Common myeloid progenitor, CD34-positive (primary cell): ENCODE results near the gene PTPRG.

ENCODE experiments used
- CTCF ChIA-PET: fragments of 350-600 bp; sonication (Branson Sonifier 250); formaldehyde crosslinking; loops from one replicate; lab custom pipeline; 2021; ENCODE audit warnings: antibody characterized with exemption; lab: Charles Lee
- POLR2A ChIA-PET: fragments of 350-600 bp; sonication (Branson Sonifier 250); formaldehyde crosslinking; loops from one replicate; lab custom pipeline; 2021; ENCODE audit warnings: antibody characterized with exemption; lab: Charles Lee
- DNase-seq, 3 donors: peaks; one replicate each; pipeline versions ENCODE4 v3.0.0 to v3.0.0-alpha.2; 2013
- H3K27ac ChIP-seq, 2 experiments: 1 replicate in 1 of 2; 2 replicates in 1 of 2; pipeline ENCODE4 v1.7.0; 2013; ENCODE audit warnings: inconsistent platforms in 2 of 2, low read length in 2 of 2, mild to moderate bottlenecking in 2 of 2, low read depth in 1 of 2, moderate library complexity in 1 of 2; ENCODE audit not compliant: severe bottlenecking in 2 of 2, insufficient read depth in 1 of 2, poor library complexity in 1 of 2
- H3K27me3 ChIP-seq, 5 experiments: replicated peaks in 2 of 5; 1 replicate in 3 of 5; 2 replicates in 2 of 5; pipeline versions ENCODE4 v1.6.1 to v1.7.0; 2013; ENCODE audit warnings: low read length in 4 of 5, mild to moderate bottlenecking in 2 of 5, moderate library complexity in 2 of 5, inconsistent platforms in 1 of 5; ENCODE audit not compliant: insufficient read depth in 5 of 5, control insufficient read depth in 4 of 5
- H3K36me3 ChIP-seq, 4 experiments: 1 replicate in 2 of 4; 2 replicates in 2 of 4; pipeline versions ENCODE4 v1.6.1 to v1.7.0; 2013; ENCODE audit warnings: low read length in 3 of 4, control low read depth in 1 of 4, mild to moderate bottlenecking in 1 of 4; ENCODE audit not compliant: control insufficient read depth in 4 of 4, insufficient read depth in 4 of 4
- H3K4me1 ChIP-seq, 4 experiments: 1 replicate in 3 of 4; 2 replicates in 1 of 4; pipeline versions ENCODE4 v1.6.1 to v1.7.1; 2013; ENCODE audit warnings: low read length in 3 of 4, mild to moderate bottlenecking in 3 of 4, control low read depth in 1 of 4, inconsistent platforms in 1 of 4, moderate library complexity in 1 of 4; ENCODE audit not compliant: control insufficient read depth in 4 of 4, insufficient read depth in 4 of 4; ENCODE audit errors: control extremely low read depth in 1 of 4
- H3K4me3 ChIP-seq, 7 experiments: 1 replicate in 4 of 7; 2 replicates in 3 of 7; pipeline versions ENCODE4 v1.5.1 to v1.7.0; 2013; ENCODE audit warnings: mild to moderate bottlenecking in 7 of 7, low read length in 6 of 7, moderate library complexity in 6 of 7, inconsistent platforms in 2 of 7, low read depth in 2 of 7, control low read depth in 1 of 7; ENCODE audit not compliant: insufficient read depth in 4 of 7, control insufficient read depth in 1 of 7; ENCODE audit errors: extremely low read depth in 1 of 7
- H3K9me3 ChIP-seq, 5 experiments: 1 replicate in 4 of 5; 2 replicates in 1 of 5; pipeline versions ENCODE4 v1.6.1 to v1.7.1; 2013; ENCODE audit warnings: low read length in 4 of 5, mild to moderate bottlenecking in 2 of 5, inconsistent platforms in 1 of 5, low read depth in 1 of 5, moderate library complexity in 1 of 5; ENCODE audit not compliant: control insufficient read depth in 4 of 5, insufficient read depth in 2 of 5; ENCODE audit errors: control extremely low read depth in 1 of 5
- WGBS: methylation state at CpG from one replicate; pipeline ENCODE4 v1.1.5; 2013; ENCODE audit not compliant: insufficient coverage; 5-methylcytosine and 5-hydroxymethylcytosine counted together

The PTPRG gene

GRCh38 chr3:61768284-61769037 lies 207.1 kb downstream of the PTPRG start:
- Histone ChIP-seq H3K9me3 (no peaks in the 10 kb centered on the region), H3K4me3 (no peak overlapping the region), H3K4me1 (no peaks in the 10 kb centered on the region), H3K36me3 (no peaks in the 10 kb centered on the region), H3K27ac (no peak overlapping the region), H3K27me3 (no peaks in the 10 kb centered on the region)
- CTCF ChIA-PET = interaction anchor here (0.7 kb wide), 1 partner anchor 17 kb away, joined by 3 read pairs; no protein-coding TSS in a partner anchor
- POLR2A ChIA-PET = no interaction called here
- no peak for DNase-seq
- WGBS = 90% methylated on average over 3 of the region's 4 CpGs

- H3K4me1 ChIP-seq = no peaks in the 10 kb centered on the region
- H3K27me3 ChIP-seq = no peaks in the 10 kb centered on the region
- no peaks in the 10 kb centered on the region for H3K9me3 ChIP-seq
- POLR2A ChIA-PET = no interaction called here
- CTCF ChIA-PET = no interaction called here
- 84% methylated on average over 4 of the region's 7 CpGs for WGBS
- no peak for DNase-seq
- no peaks in the 10 kb centered on the region for H3K36me3 ChIP-seq
- no peak overlapping the region for H3K4me3 ChIP-seq
- no peak overlapping the region for H3K27ac ChIP-seq
These were observed 208.1 kb downstream of the PTPRG start for GRCh38 chr3:61769266-61769990.

GRCh38 chr3:61771976-61772375 lies 210.6 kb downstream of the PTPRG start:
- CTCF ChIA-PET = no interaction called here
- Histone ChIP-seq H3K27me3 (no peaks in the 10 kb centered on the region), H3K9me3 (no peaks in the 10 kb centered on the region), H3K4me1 (no peaks in the 10 kb centered on the region), H3K4me3 (no peak overlapping the region), H3K27ac (no peak overlapping the region), H3K36me3 (no peaks in the 10 kb centered on the region)
- no peak for DNase-seq
- POLR2A ChIA-PET = no interaction called here
- 100% methylated on average over 2 of the region's 6 CpGs for WGBS

- H3K4me3 ChIP-seq = no peak overlapping the region
- ChIA-PET POLR2A (no interaction called here), CTCF (no interaction called here)
- no peak for DNase-seq
- H3K9me3 ChIP-seq = no peaks in the 10 kb centered on the region
- WGBS = no CpG with 5 or more reads among the region's 1 CpG
- H3K27ac ChIP-seq = no peak overlapping the region
- H3K27me3 ChIP-seq = no peaks in the 10 kb centered on the region
- H3K4me1 ChIP-seq = no peaks in the 10 kb centered on the region
- no peaks in the 10 kb centered on the region for H3K36me3 ChIP-seq
These were observed 211.1 kb downstream of the PTPRG start for GRCh38 chr3:61772456-61772855.

GRCh38 chr3:61774279-61774890 lies 213.0 kb downstream of the PTPRG start:
- 87% methylated on average over 2 of the region's 7 CpGs for WGBS
- H3K36me3 ChIP-seq = no peaks in the 10 kb centered on the region
- no peaks in the 10 kb centered on the region for H3K4me1 ChIP-seq
- ChIA-PET CTCF (no interaction called here), POLR2A (no interaction called here)
- no peak overlapping the region for H3K27ac ChIP-seq
- no peaks in the 10 kb centered on the region for H3K27me3 ChIP-seq
- no peak overlapping the region for H3K4me3 ChIP-seq
- DNase-seq = no peak
- H3K9me3 ChIP-seq = no peaks in the 10 kb centered on the region

GRCh38 chr3:61776390-61776789 lies 215.0 kb downstream of the PTPRG start:
- H3K4me3 ChIP-seq = no peak overlapping the region
- DNase-seq = no peak
- no peaks in the 10 kb centered on the region for H3K36me3 ChIP-seq
- H3K4me1 ChIP-seq = no peaks in the 10 kb centered on the region
- no peaks in the 10 kb centered on the region for H3K9me3 ChIP-seq
- CTCF ChIA-PET = no interaction called here
- H3K27ac ChIP-seq = no peak overlapping the region
- H3K27me3 ChIP-seq = no peaks in the 10 kb centered on the region
- WGBS = 100% methylated on average over 4 of the region's 5 CpGs
- POLR2A ChIA-PET = no interaction called here

GRCh38 chr3:61777483-61777882 lies 216.1 kb downstream of the PTPRG start:
- no peaks in the 10 kb centered on the region for H3K4me1 ChIP-seq
- ChIA-PET CTCF (no interaction called here), POLR2A (no interaction called here)
- 86% methylated on average over 4 of the region's 6 CpGs for WGBS
- H3K4me3 ChIP-seq = no peak overlapping the region
- no peaks in the 10 kb centered on the region for H3K9me3 ChIP-seq
- no peak overlapping the region for H3K27ac ChIP-seq
- H3K27me3 ChIP-seq = no peaks in the 10 kb centered on the region
- H3K36me3 ChIP-seq = no peaks in the 10 kb centered on the region
- no peak for DNase-seq
